HG03097 (cell line): ENCODE results near the gene CGB3.

Experiments used
- ATAC-seq: cut with Tn5 transposase; IDR thresholded peaks from one replicate; pipeline ENCODE4 v1.9.1; 2021; ENCODE audit not compliant: unreplicated experiment, low FRiP score

CGB3 gene

DNA sequence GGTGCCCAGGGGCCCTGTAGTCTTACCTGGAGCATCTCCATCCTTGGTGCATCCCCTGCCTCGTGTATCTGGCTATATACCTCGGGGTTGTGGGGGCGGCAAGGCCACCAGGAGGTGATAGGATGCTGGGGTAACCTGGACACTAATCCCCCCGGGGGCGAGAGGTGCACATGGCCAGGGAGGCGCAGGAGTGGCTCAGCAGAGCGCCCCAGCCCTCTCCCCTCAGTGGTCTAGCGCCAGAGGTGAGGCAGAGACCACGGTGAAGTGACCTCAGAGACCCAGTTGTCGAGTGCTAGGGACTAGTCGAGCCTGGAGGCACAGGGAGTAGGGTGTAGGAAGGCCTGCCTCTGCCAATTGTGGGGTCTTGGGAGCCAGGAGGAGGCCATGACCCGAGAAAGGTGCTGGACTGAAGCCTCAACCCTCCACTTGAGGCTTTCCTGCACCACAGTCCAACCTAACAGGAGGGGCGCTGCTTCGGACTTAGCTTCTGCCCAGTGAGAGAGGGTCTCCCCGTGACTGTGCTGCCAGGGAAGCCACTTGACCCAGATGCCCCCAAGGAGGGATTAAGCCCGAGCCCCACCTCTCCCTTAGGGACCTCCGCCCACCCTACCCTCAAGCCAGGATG, 7.0 kb downstream of the CGB3 start, which contains the start of gene LHB:
Gene LHB, minus strand, starts transcription at position 51 of the 625 bp plus-strand sequence. Its CDS starts 10 bp downstream, at position 41.
- no peak for ATAC-seq

DNA sequence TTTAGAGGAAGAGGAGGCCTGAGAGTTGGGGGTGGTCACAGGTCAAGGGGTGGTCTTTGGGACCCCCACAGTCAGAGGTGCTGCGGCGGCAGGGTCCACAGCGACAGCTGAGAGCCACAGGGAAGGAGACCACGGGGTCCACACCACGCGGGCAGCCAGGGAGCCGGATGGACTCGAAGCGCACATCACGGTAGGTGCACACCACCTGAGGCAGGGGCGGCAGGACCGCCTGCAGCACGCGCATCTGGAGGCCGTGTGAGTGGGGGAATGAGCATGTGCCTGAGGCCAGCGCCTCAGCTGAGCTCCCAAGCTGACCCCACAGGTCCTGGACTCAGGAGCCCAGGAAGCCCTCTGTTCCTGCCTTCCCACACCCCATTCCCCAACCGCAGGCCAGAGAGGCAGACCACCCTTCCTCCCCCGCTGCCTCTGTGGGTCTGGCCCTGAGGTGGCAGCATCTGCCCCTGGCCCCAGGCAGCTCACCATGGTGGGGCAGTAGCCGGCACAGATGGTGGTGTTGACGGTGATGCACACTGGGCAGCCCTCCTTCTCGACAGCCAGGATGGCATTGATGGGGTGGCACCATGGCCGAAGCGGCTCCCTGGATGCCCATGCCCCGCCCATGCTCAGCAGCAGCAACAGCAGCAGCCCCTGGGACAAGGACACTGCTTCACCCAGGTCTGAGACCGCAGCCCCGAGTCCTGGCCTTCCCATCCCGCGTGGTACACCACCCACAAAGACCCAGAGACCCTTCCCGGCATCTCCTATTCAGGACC, 7.9 kb downstream of the CGB3 start:
- ATAC-seq: no peak

DNA sequence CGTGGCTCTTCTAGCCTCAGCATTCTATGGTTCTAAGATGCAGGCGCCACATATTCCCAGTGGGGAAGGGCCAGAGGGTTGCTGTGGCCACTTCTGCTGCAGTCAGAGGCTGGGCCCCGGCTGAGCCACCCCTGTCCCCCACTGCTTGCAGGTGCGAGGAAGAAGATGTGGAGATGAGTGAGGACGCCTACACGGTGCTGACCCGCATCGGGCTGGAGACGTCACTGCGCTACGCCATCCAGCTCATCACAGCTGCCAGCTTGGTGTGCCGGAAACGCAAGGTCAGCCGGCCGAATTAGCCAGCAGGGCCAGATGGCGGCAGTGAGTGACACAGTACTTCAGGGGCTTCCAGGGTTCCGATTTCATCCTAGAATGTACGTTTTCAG, 9.3 kb downstream of the CGB3 start:
- ATAC-seq: no peak

DNA sequence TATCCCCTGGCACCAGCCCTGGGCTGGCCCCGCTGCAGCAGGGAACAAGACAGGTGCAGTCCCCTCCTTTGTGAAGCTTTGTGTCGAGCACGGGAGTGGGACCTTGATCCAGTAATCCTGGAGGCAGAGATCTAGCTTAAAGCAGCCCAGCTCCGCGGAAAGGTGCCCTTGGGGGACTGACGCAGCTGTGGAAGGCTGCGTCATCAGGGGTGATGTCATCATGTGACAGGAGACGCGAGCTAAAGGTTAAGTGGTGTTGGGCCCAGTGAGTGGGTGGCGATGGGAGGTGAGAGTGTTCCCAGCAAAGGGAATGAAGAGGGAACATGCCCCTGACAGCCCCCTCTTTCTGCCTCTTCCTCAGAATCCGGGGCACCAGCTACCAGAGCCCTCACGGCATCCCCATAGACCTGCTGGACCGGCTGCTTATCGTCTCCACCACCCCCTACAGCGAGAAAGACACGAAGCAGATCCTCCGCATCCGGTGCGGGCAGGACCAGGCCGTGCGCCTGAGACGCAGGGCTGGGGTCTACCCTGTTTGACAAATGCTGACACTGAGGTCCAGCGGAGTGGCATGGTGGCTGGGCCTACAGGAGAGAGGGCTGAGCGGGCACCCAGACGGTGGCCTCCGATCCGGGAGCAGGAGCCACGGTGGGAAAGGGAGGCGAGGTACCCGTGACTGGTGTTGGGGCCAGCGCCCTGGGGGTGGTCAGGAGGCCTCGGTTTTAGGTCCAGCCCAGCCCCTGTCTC, 9.8 kb downstream of the CGB3 start:
- no peak for ATAC-seq

DNA sequence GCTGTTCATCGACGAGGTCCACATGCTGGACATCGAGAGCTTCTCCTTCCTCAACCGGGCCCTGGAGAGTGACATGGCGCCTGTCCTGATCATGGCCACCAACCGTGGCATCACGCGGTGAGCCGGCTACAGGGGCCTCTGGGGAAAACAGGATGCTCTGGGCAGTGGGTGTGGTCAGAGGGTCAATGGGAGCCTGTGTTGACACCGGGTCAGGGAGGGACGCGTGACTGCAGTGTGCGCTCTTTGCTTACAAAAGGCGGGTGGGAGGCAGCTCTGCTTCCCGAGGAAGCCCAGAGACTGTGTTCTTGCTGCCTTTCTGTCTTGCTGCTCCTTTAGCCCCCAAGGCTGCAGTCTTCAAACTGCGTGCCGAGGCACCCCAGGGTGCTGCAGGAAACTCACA, 12.9 kb downstream of the CGB3 start:
- ATAC-seq: no peak

DNA sequence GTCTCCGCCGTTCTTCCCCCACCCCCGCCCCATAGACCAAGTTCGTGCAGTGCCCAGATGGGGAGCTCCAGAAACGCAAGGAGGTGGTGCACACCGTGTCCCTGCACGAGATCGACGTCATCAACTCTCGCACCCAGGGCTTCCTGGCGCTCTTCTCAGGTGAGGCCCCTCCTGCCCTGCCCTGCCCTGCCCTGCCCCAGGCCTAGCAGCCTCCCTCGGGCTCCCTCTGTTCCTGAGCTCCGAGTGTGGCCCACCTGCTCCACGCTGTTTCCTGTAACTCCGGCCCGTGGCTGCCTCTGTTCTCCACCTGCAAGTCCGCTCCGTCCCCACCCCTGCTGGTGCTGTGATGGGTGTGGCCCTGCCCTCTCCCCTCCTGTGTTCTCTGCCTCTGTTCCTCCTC, 13.7 kb downstream of the CGB3 start:
- no peak for ATAC-seq

DNA sequence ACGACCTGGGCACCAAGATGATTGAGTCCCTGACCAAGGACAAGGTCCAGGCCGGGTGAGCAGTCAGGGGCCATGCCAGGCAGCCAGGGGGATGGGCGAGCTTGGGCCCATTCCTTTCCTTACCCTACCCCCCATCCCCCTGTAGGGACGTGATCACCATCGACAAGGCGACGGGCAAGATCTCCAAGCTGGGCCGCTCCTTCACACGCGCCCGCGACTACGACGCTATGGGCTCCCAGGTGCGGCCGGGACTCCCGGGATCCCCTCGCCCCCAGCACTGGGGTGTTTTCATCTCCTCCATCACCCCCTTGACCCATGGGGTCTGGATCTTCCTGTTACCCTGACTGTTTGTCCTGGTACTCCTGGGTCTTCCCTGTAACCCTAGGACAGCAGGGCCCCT, 14.3 kb downstream of the CGB3 start:
- no peak for ATAC-seq

DNA sequence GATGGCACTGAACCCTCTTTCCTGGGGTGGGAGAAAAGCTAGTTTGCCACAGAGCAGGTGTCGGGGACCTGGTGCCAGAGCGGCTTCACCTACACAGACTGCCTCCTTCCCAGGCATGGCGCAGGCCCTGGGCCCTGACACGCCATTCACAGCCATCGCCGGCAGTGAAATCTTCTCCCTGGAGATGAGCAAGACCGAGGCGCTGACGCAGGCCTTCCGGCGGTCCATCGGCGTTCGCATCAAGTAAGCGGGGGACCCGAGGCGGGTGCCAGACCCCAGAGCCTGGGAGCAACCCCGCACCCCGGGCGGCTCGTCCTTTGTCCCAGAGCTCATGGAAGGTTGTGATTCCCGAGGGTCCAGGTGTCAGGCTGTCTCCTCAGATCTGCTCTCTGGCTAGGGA, 17.2 kb downstream of the CGB3 start:
- no peak for ATAC-seq

DNA sequence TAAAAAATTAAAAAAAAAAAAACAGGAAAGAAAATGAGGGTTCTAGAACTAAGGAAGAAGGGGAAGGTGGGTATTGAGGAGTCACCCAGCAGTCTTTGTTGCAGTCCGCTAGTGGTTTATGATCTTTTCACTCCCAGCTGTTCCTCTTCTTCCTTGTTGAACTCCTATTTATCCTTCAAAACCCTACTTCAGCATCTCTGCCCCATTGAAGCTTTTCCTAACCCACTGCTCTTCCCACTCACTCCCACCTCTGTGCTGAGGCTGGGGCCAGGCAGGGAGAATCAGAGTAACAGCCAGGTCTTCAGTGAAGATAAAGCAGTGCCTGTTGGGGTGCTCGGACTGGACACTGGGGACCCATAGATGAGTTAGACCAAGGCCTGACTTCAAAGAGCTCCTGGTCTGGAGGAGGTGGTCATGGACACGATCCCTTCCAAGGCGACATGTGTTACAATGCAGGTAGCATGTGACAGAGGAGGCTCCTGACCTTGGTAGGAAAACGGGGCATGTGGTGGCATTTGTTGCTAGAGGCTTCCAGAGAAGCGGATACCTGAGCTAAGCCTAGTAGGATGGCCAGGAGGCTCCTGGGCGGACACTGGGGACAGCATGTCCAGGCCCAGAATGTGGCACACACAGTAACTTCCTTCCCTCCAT, 19.0 kb downstream of the CGB3 start:
- no peak for ATAC-seq

DNA sequence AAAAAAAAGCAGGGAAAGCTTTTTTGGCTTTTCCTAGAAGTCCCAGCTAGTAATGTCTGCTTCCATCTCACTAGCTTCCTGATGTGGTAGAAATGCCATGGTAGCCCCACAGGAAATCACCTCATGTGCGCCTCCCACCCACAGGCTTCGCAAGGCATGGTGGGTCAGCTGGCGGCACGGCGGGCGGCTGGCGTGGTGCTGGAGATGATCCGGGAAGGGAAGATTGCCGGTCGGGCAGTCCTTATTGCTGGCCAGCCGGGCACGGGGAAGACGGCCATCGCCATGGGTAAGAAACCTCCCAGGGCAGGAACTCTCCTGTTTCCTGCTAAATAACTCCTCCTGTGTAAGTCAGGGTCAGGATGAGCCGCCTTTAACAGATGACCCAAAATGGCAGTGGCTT, 20.0 kb downstream of the CGB3 start:
- no peak for ATAC-seq

DNA sequence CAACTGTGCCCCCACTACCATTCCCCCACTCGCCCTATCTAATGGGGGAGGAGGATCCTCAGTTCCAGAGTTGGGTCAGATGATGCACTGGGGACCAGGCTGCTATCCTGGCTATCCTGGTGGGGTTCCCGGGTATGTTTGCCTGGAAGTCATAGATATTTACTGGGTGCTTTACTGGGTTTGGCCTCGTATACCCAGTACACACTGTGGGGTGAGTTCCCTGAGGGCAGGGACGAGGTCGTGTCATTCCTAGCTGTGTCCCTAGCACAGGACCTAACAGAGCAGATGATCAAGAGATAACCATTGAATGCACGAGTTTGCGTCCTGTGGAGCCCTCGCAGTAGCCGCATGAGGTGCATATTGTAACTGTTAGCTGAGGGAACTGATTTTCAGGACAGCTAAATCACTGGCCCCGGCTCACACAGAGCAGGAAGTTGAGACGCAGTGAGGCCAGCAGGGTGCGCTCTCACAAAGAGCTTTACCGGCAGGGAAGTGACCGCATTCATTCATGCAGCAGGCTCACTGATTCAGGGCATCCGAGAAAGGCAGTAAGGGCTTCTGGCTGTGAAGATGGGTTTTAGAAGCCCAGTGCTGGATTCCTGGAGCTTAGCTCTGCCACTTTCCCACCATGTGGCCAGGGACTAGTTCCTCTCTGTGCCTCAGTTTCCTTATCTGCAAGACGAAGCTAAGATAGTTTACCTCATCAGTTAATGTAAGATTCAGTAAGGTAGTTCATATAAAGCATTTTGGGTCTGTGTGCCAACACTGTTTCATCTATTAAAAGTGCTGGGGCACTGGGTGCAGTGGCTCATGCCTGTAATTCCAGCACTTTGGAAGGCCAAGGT, 24.4 kb downstream of the CGB3 start:
- ATAC-seq: no peak

DNA sequence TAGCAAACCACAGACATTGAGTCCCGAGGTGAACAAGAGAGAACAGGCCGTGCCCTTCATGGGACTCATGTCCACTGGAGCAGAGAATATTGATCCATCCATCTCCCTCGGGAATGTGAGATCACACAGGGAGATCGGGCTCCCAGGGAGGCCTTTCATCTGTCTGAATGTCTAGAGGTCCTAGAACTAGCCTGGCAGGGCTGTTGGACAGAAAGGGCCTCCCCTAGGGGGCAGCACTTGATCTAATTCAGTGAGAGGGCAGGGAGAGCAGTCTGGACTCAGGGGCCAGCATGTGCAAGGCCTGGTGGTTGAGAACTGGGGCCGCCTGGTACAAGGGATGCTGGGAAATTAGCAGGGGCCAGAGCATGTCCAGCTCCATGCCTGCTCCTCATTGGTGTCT, 26.2 kb downstream of the CGB3 start:
- no peak for ATAC-seq

DNA sequence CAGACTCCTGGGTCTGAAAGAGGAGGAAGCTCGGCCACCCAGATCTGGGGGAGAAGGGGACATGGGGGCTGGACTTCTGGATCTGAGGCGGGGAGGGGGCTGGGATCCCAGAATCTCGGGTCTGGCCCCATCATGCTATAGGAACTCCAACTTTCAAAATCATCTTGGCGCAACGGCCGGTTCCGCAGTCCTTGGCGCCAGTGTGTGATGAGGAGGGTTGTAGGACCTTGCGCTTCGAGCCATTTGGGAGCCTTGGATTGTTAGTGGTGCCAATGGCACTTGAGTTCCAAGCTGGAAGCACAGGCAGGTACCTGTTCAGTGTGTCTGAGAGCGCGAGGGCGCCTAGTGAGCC, 30.1 kb downstream of the CGB3 start:
- no peak for ATAC-seq

DNA sequence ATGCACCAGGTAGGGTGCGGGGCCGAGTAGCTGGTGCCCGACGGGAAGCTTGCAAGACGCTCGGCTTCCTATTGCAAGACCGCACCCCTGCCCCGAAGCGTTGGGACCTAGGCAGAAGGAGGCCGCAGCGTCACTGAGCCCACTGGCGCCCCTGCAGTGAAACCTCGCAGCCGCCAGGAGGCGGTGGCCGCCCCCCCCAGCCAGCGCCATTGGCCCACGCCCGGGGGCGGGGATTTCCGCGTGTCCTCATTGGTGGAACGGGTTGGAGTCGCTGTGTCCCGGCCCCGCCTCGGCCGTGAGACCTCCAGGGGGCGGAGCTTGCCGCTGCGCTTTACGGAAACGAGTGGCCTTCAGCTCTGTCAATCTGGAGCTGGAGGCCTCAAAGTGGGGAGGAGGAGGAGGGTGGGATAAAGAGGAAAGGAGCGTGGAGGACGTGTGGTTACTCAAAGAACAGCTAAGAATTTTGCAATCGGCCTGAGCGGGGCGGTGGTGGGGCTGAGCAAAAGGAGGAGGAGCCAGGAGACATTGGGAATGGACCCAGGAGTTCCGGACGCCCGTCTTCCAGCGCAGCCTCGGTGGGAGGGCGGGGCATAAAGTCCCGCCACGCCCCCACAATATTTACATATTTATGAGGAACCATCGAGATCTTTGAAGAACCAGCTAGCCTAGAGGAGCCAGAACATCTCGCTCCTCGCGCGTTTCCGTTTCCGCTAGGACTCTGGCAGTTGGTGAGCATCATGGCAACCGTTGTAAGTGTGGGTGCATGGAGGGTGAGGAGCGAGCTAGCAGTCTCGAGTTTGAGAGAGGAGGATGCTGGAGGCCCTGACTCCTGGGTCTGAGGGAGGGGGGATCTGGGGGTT, 30.7 kb downstream of the CGB3 start, which contains the start of the genes GYS1 and RUVBL2:
Gene GYS1, minus strand, starts transcription at position 135 of the 860 bp plus-strand sequence. CDS start 197 bp downstream, outside the sequence.
Gene RUVBL2, plus strand, starts transcription at position 713 of the 860 bp plus-strand sequence. Its CDS starts 25 bp downstream, at position 738.
- peak; percentile 85 for ATAC-seq

DNA sequence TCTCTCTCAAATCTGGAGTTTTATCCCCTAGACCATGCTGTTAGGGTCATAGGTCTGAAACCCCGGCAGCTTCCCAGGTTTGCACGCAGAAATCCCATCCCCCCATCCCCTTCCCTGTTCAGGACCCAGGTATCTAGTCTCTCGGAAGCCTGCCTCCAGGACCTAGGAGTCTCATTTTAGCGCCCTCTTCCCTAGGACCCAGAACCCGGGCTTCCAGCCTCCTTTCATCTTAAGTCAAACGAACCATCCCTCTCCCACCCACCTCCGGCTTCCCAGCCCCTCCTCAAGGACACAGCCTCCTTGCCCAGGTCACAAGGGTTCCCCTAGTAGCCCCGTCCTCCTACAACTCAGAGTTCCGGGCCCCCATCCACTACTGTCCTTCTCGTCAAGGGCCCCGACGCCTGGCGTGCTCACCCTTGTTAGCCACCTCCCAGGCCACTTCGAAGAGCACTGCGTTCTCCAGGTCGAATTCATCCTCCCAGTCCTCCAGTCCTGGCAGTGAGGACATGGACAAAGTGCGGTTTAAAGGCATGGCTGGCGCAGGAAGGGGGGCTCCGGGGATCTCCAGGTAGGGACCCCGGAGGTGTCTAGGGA, 31.5 kb downstream of the CGB3 start:
- no peak for ATAC-seq

DNA sequence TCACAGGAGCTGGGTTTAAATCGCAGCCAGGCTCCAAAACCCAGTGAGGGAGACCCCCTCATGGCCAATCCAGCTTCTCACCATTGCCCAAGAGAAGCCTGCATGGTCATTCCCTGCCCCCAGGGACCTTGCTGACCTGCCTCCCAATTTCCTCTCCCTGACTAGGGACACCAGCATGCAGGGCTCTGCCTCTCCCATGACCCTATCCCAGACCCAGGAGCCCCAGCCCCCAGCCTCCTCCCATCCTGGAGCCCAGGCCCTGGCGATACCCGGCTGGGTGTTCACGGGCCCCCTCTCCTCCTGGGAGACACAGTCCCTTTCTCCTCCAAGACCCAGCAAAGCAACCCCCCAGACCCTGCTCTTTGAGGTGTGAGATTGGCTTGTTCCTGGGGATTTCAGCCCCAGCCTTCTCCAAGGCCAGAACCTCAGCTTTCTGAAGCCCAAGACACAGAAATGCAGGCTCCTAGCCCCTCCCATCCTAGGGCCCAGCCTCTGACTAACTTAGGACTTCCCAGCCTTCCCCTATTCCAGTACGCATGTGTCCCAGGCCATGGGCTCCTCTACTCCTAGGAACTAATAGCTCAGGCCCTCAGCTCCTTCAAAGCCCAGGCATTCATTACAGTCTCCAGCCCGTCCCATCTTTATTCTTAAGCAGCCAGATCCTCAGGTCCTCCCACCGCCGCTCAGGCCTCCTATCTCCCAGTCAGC, 32.1 kb downstream of the CGB3 start:
- ATAC-seq: no peak

DNA sequence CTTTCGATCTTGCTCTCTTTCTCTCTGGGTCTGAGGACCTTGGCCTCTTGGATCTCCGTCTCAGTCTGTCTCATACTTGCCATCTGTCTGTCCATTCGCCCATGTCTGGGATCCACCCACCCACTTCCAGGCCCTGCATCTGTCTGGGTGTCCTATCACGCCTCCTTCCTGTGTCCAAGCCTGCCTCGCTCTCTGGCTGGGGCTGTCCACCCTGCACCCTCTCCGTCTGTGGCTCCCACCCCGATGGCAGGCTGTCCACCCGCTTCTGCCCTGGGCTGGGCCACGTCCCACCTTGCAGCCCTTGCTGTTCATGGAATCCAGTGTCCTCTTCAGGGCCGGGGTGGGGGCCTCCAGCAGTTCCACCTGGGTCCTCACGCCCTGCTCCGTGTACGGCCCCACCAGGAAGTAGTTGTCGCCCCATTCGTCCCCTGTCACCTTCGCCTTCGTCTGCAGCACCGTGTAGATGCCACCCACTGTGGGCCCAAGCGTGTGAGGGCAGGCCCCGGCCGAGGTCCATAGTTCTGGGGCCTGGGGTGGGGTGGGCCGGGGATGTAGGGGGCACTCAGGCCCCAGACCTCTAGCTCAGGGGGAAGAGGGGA, 33.0 kb downstream of the CGB3 start:
- ATAC-seq: no peak

DNA sequence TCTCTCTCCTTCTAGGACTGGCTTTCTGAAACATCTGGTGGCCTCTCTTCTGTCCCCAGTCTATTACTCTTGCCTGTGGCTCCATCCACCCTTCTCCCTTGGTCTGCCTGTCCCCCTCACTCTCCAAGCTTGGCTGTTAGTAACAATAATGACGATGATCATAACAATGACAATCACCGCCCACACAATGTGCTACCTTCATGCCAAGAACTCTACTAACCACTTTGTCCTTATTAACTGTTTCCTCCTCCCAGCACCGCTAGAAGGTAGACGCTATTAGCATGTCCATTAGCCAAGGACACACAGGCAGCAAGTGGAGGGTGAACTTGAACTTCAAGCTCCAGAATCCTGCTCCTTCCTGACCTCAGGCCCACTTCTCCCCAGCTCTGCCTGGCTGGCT, 33.7 kb downstream of the CGB3 start:
- ATAC-seq: no peak
